NOMO-1 treated with DMSO at 0.1 percent for 48 hours (cell line): ENCODE results near the gene NCCRP1.

Experiments used
- DNase-seq: peaks from one replicate; lab custom pipeline; 2025; ENCODE audit not compliant: unreplicated experiment; lab: John Stamatoyannopoulos, UW

Gene NCCRP1

DNA sequence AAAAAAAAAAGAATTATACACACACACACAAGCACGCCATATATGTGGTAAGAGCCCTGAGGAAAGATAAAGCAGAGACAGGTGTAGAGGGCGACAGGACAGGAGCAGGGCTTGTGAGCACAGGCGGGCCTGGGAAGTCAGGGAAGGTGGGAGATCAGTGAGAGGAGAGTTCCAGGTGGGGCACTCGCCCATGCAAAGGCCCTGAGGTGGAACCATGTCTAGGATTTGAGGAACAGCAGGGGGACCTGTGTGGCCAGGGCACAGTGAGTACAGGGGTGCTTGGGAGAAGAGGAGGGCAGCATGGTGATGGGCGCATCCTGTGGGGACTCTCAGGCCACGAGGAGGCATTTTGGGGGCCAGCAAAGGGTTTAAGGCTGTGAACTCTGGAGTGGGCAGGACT is 32.5 kb upstream of the NCCRP1 start:
- DNase-seq: no peak

- no peak for DNase-seq
These were observed 30.9 kb upstream of the NCCRP1 start for GRCh38 chr19:39165857-39166256.

- DNase-seq: no peak
These were observed 30.0 kb upstream of the NCCRP1 start for GRCh38 chr19:39166571-39167391.

- DNase-seq: no peak
These were observed 29.1 kb upstream of the NCCRP1 start for GRCh38 chr19:39167461-39168257.

DNA sequence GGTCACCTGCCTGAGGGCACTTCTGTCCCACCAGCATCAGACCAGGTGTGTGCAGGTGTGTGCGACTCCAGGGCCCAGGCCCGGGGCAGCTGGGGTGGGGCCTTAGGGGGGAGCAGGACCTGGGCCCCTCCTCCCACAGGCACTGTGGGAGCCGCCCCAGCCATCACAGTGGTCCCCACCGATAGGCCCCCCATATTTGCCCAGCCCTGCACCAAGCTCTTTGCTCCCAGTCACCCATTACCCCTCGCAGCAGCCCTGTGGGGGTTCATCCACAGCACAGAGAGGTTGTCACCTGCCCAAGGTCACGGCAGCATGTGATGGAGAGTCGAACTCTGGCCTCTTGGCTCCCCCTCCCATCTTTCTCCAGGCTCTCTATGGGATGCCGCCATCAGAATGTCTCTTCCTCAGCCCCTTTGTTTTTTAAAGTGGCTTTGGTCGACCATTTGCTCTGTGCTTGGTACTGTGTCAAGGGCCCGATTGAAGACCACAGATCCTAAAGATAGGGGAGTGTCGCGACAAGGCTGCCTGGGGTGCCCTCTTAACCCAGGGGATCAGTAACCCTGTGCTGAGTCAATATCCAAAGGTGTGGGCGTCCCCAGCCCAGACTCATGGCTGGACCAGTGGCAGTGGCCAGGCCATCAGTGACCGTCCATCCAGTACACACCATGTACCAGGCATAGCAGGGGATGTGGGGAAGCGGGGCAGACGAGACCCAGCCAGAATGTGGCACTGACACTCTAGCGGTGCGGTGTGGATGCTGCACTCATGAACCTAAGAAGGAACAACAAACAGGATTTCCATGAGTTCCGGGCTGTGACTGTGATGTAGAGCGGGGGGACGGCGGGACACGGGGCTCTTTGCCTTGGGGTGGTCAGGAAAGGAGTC is 28.3 kb upstream of the NCCRP1 start:
- DNase-seq: no peak

- no peak for DNase-seq
These were observed 27.5 kb upstream of the NCCRP1 start for GRCh38 chr19:39169143-39169810.

GRCh38 chr19:39170386-39171231 is 26.2 kb upstream of the NCCRP1 start:
- DNase-seq: no peak

GRCh38 chr19:39171479-39172465 is 25.0 kb upstream of the NCCRP1 start:
- no peak for DNase-seq

GRCh38 chr19:39172700-39173501 is 23.9 kb upstream of the NCCRP1 start:
- no peak for DNase-seq

DNA sequence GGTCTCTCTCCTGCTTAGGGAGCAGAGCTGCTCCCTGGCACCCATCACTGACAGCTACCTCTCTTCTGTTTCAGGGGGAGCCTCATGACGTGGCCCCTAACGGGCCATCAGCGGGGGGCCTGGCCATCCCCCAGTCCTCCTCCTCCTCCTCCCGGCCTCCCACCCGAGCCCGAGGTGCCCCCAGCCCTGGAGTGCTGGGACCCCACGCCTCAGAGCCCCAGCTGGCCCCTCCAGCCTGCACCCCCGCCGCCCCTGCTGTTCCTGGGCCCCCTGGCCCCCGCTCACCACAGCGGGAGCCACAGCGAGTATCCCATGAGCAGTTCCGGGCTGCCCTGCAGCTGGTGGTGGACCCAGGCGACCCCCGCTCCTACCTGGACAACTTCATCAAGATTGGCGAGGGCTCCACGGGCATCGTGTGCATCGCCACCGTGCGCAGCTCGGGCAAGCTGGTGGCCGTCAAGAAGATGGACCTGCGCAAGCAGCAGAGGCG is 23.2 kb upstream of the NCCRP1 start:
- DNase-seq: no peak

- no peak for DNase-seq
These were observed 22.6 kb upstream of the NCCRP1 start for GRCh38 chr19:39174142-39174541.

GRCh38 chr19:39174558-39175544 is 21.9 kb upstream of the NCCRP1 start:
- DNase-seq: no peak

DNA sequence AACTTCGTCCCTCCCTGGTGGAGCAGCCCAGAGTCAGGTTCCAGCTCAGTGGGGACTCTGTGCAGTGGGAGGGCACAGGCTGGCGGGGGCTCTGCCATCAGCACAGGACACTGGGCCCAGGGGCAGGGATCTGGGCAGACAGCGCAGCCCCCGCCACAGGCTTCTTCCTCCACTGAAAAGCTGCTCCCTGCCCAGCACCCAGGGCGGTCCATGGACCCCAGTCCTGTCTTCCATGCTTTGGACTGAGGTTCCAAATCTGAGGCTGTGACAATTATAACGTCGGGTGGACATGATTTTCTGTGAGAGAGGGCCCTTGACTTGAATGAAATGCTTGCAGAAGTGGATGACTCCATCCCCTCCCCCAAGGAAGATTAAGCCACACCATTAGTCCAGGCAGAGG is 21.2 kb upstream of the NCCRP1 start:
- no peak for DNase-seq

GRCh38 chr19:39177110-39177699 is 19.6 kb upstream of the NCCRP1 start:
- no peak for DNase-seq

DNA sequence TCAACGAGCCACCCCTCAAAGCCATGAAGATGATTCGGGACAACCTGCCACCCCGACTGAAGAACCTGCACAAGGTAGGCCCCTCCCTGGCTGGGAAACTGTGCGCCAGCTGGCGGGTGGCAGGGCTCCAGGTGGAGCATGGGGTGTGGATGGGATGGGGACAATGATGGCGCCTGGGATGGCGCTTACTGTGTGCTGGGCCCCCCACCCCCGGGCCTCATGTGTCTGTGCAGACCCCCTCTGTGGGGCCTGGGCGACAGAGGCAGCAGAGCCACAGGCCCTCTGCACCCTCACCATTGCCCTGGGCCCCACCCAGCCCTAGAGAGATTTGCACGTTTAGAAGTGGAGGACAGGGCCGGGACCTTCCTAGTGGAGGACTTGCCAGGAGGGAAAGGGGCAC is 19.0 kb upstream of the NCCRP1 start:
- DNase-seq: no peak
